BLaER1 (cell line): ENCODE measurements around the gene COL17A1.

Experiments
- H3K27ac ChIP-seq: shearing (Covaris generic); formaldehyde crosslinking; 2 replicates; pipeline ENCODE4 v1.8.1; 2022
- H3K27me3 ChIP-seq: shearing (Covaris generic); formaldehyde crosslinking; 2 replicates; pipeline ENCODE4 v1.8.1; 2022
- H3K36me3 ChIP-seq: shearing (Covaris generic); formaldehyde crosslinking; 2 replicates; pipeline ENCODE4 v1.8.1; 2022
- H3K4me1 ChIP-seq: shearing (Covaris generic); formaldehyde crosslinking; 2 replicates; pipeline ENCODE4 v1.8.1; 2022
- H3K4me2 ChIP-seq: shearing (Covaris generic); formaldehyde crosslinking; 2 replicates; pipeline ENCODE4 v1.8.1; 2022
- H3K4me3 ChIP-seq: shearing (Covaris generic); formaldehyde crosslinking; 2 replicates; pipeline ENCODE4 v1.8.1; 2022
- H3K9ac ChIP-seq: shearing (Covaris generic); formaldehyde crosslinking; 2 replicates; pipeline ENCODE4 v1.8.1; 2022
- H3K9me3 ChIP-seq: shearing (Covaris generic); formaldehyde crosslinking; 2 replicates; pipeline ENCODE4 v1.8.1; 2022
- H4K20me1 ChIP-seq: shearing (Covaris generic); formaldehyde crosslinking; 2 replicates; pipeline ENCODE4 v1.8.1; 2022
- Cebpa-rat ChIP-seq: shearing (Covaris generic); IDR thresholded peaks from 2 replicates; pipeline ENCODE4 v1.8.1; 2022

COL17A1 gene

GRCh38 chr10:104026762-104027161 lies 58.9 kb downstream of the COL17A1 start:
- Histone ChIP-seq H3K4me3 (no peak overlapping the region), H4K20me1 (no peaks in the 10 kb centered on the region), H3K27me3 (no peaks in the 10 kb centered on the region), H3K9me3 (no peaks in the 10 kb centered on the region), H3K27ac (no peak overlapping the region), H3K4me1 (peaks cover 5% of the 10 kb centered on the region; the same call in 1 of the 2 replicates), H3K9ac (no peak overlapping the region), H3K4me2 (no peak overlapping the region), H3K36me3 (peaks cover 55% of the 10 kb centered on the region)
- TF ChIP-seq Cebpa-rat = no peak

GRCh38 chr10:104025524-104025923 lies 60.2 kb downstream of the COL17A1 start:
- no peak for TF ChIP-seq Cebpa-rat
- no peaks in the 10 kb centered on the region for H4K20me1 ChIP-seq

GRCh38 chr10:104022026-104022425 lies 63.7 kb downstream of the COL17A1 start:
- no peaks in the 10 kb centered on the region for H3K27me3 ChIP-seq
- no peak overlapping the region for H3K27ac ChIP-seq
- no peaks in the 10 kb centered on the region for H4K20me1 ChIP-seq
- TF ChIP-seq Cebpa-rat = no peak
- peaks cover 76% of the 10 kb centered on the region for H3K36me3 ChIP-seq
- no peak overlapping the region for H3K4me3 ChIP-seq
- H3K9ac ChIP-seq = no peak overlapping the region
- H3K9me3 ChIP-seq = no peaks in the 10 kb centered on the region
- peaks cover 7% of the 10 kb centered on the region; the same call in 1 of the 2 replicates for H3K4me1 ChIP-seq
- H3K4me2 ChIP-seq = peak overlapping the region; percentile 20; the same call in 1 of the 2 replicates

More at GRCh38 chr10:104025524-104025923, 60.2 kb downstream of the COL17A1 start:
- H3K27ac ChIP-seq = no peak overlapping the region
- no peaks in the 10 kb centered on the region for H3K9me3 ChIP-seq
- peaks cover 7% of the 10 kb centered on the region; the same call in 1 of the 2 replicates for H3K4me1 ChIP-seq
- no peak overlapping the region for H3K4me2 ChIP-seq
- no peak overlapping the region for H3K9ac ChIP-seq
- H3K27me3 ChIP-seq = no peaks in the 10 kb centered on the region
- no peak overlapping the region for H3K4me3 ChIP-seq
- H3K36me3 ChIP-seq = peaks cover 65% of the 10 kb centered on the region

GRCh38 chr10:104021246-104021645 lies 64.4 kb downstream of the COL17A1 start:
- Histone ChIP-seq H3K4me1 (peaks cover 7% of the 10 kb centered on the region; the same call in 1 of the 2 replicates), H3K4me2 (no peak overlapping the region), H3K9ac (no peak overlapping the region), H3K36me3 (peaks cover 76% of the 10 kb centered on the region), H3K9me3 (no peaks in the 10 kb centered on the region), H3K4me3 (no peak overlapping the region), H3K27ac (no peak overlapping the region), H4K20me1 (no peaks in the 10 kb centered on the region), H3K27me3 (no peaks in the 10 kb centered on the region)
- TF ChIP-seq Cebpa-rat = no peak

- Histone ChIP-seq H3K4me3 (no peak overlapping the region), H4K20me1 (no peaks in the 10 kb centered on the region), H3K9ac (no peak overlapping the region), H3K27ac (no peak overlapping the region), H3K9me3 (no peaks in the 10 kb centered on the region), H3K27me3 (no peaks in the 10 kb centered on the region), H3K4me2 (no peak overlapping the region), H3K36me3 (peaks cover 67% of the 10 kb centered on the region), H3K4me1 (peaks cover 7% of the 10 kb centered on the region; the same call in 1 of the 2 replicates)
- TF ChIP-seq Cebpa-rat = no peak
These were observed 65.7 kb downstream of the COL17A1 start for GRCh38 chr10:104020020-104020419.

- peaks cover 56% of the 10 kb centered on the region for H3K36me3 ChIP-seq
- peaks cover 7% of the 10 kb centered on the region; the same call in 1 of the 2 replicates for H3K4me1 ChIP-seq
- no peaks in the 10 kb centered on the region for H3K27me3 ChIP-seq
- H3K9ac ChIP-seq = no peak overlapping the region
- no peak overlapping the region for H3K4me3 ChIP-seq
- no peaks in the 10 kb centered on the region for H4K20me1 ChIP-seq
- no peak overlapping the region for H3K4me2 ChIP-seq
- H3K9me3 ChIP-seq = no peaks in the 10 kb centered on the region
- TF ChIP-seq Cebpa-rat = no peak
- no peak overlapping the region for H3K27ac ChIP-seq
These were observed 67.2 kb downstream of the COL17A1 start for GRCh38 chr10:104018471-104018870.

- Histone ChIP-seq H3K4me2 (no peak overlapping the region), H3K27me3 (no peaks in the 10 kb centered on the region), H3K36me3 (peaks cover 44% of the 10 kb centered on the region), H3K9ac (no peak overlapping the region), H3K9me3 (no peaks in the 10 kb centered on the region), H3K4me1 (peaks cover 1% of the 10 kb centered on the region; the same call in 1 of the 2 replicates), H3K27ac (no peak overlapping the region), H3K4me3 (no peak overlapping the region), H4K20me1 (no peaks in the 10 kb centered on the region)
- no peak for TF ChIP-seq Cebpa-rat
These were observed 69.0 kb downstream of the COL17A1 start for GRCh38 chr10:104016661-104017060.

GRCh38 chr10:104014176-104014575 lies 71.5 kb downstream of the COL17A1 start:
- Histone ChIP-seq H3K4me2 (no peak overlapping the region), H3K36me3 (peaks cover 28% of the 10 kb centered on the region), H3K9ac (no peak overlapping the region), H3K27ac (no peak overlapping the region), H3K9me3 (no peaks in the 10 kb centered on the region), H3K4me1 (no peaks in the 10 kb centered on the region), H4K20me1 (no peaks in the 10 kb centered on the region), H3K4me3 (no peak overlapping the region), H3K27me3 (no peaks in the 10 kb centered on the region)
- no peak for TF ChIP-seq Cebpa-rat

GRCh38 chr10:104013489-104013888 lies 72.2 kb downstream of the COL17A1 start:
- Histone ChIP-seq H3K4me2 (no peak overlapping the region), H4K20me1 (no peaks in the 10 kb centered on the region), H3K4me1 (no peaks in the 10 kb centered on the region), H3K36me3 (peaks cover 21% of the 10 kb centered on the region), H3K27ac (no peak overlapping the region), H3K9ac (no peak overlapping the region), H3K9me3 (no peaks in the 10 kb centered on the region), H3K27me3 (no peaks in the 10 kb centered on the region), H3K4me3 (no peak overlapping the region)
- no peak for TF ChIP-seq Cebpa-rat

- TF ChIP-seq Cebpa-rat = no peak
These were observed 73.8 kb downstream of the COL17A1 start for GRCh38 chr10:104011904-104012303.

More at GRCh38 chr10:104011904-104012303, 73.8 kb downstream of the COL17A1 start:
- H3K9me3 ChIP-seq = no peaks in the 10 kb centered on the region
- H3K4me2 ChIP-seq = no peak overlapping the region
- no peak overlapping the region for H3K9ac ChIP-seq
- no peaks in the 10 kb centered on the region for H3K27me3 ChIP-seq
- H3K4me3 ChIP-seq = no peak overlapping the region
- H3K36me3 ChIP-seq = peaks cover 24% of the 10 kb centered on the region
- no peaks in the 10 kb centered on the region for H4K20me1 ChIP-seq
- H3K4me1 ChIP-seq = no peaks in the 10 kb centered on the region
- no peak overlapping the region for H3K27ac ChIP-seq
